Heart left ventricle (tissue), 16 donors: Measurements from ENCODE around the gene RABGGTA. TPM values are rescaled to one million over a fixed set of nuclear protein-coding genes. Genes with fewer than 3 reads are reported as not detected.
A peak's percentile ranks its signal among the peaks of the same experiment; 100 is the strongest.

Experiments used
- ATAC-seq, 4 donors: fragments of 200-7000 bp; cut with Tn5 transposase; one replicate each; pipeline ENCODE4 v1.9.1; 2020 to 2022; ENCODE audit warnings: moderate library complexity in 4 of 4, mild to moderate bottlenecking in 3 of 4, moderate number of reproducible peaks in 1 of 4
- DNase-seq, 5 donors: peaks; one replicate each; pipeline ENCODE4 v3.0.0-alpha.2; 2020
- H3K27ac ChIP-seq, 12 donors: fragments of 200-600 bp; sonication (generic) in 4 of 12; one replicate each; pipeline versions ENCODE4 v1.5.0 to v1.8.0; 2016 to 2022; ENCODE audit warnings: mild to moderate bottlenecking in 2 of 12
- H3K27me3 ChIP-seq, 9 donors: fragments of 200-600 bp; sonication (generic) in 2 of 9; one replicate each; pipeline versions ENCODE4 v1.5.1 to v1.8.0; 2016 to 2022; ENCODE audit warnings: mild to moderate bottlenecking in 3 of 9
- H3K36me3 ChIP-seq, 9 donors: fragments of 200-600 bp; sonication (generic) in 2 of 9; one replicate each; pipeline versions ENCODE4 v1.5.0 to v1.8.0; 2018 to 2022; ENCODE audit warnings: mild to moderate bottlenecking in 2 of 9
- H3K4me1 ChIP-seq, 12 donors: fragments of 200-600 bp; sonication (generic) in 4 of 12; one replicate each; pipeline versions ENCODE4 v1.5.0 to v1.8.0; 2016 to 2022; ENCODE audit warnings: mild to moderate bottlenecking in 3 of 12
- H3K4me3 ChIP-seq, 12 donors: fragments of 200-600 bp; sonication (generic) in 4 of 12; one replicate each; pipeline versions ENCODE4 v1.5.0 to v1.8.0; 2017 to 2022; ENCODE audit warnings: mild to moderate bottlenecking in 9 of 12, moderate library complexity in 4 of 12
- H3K9me3 ChIP-seq, 12 donors: fragments of 200-600 bp; sonication (generic) in 4 of 12; one replicate each; pipeline versions ENCODE4 v1.5.0 to v1.8.0; 2016 to 2022; ENCODE audit warnings: mild to moderate bottlenecking in 1 of 12
- CTCF ChIP-seq, 12 donors: fragments of 200-600 bp; sonication (generic) in 4 of 12; IDR thresholded peaks; one replicate each; pipeline versions ENCODE4 v1.5.0 to v1.8.0; 2018 to 2022; ENCODE audit warnings: antibody characterized with exemption in 12 of 12, mild to moderate bottlenecking in 5 of 12
- POLR2A ChIP-seq, 2 donors: fragments of 450-650 bp; IDR thresholded peaks; one replicate each; pipeline ENCODE4 v1.6.1; 2017; ENCODE audit warnings: antibody characterized with exemption in 2 of 2, mild to moderate bottlenecking in 2 of 2, moderate library complexity in 2 of 2
- WGBS, 4 donors: extraction: QIAGEN DNeasy Blood & Tissue Kit in 2 of 4; methylation state at CpG; one replicate each; pipeline versions ENCODE4 v1.1.5 to v1.1.7; 2013 to 2018; 5-methylcytosine and 5-hydroxymethylcytosine counted together
- intact Hi-C, 10 donors: fragments of 100-400 bp; cut with DNase I; formaldehyde crosslinking; loops; one replicate each; pipeline versions ENCODE4 v1.11.1 to v1.14.2; 2022
- polyA plus RNA-seq, 2 donors: library from polyadenylated mRNA; stranded (reverse); fragments of 200-250 nt; gene quantifications; one replicate each; pipeline ENCODE4 v1.2.3, GENCODE V29; 2013
- total RNA-seq, 9 donors: library from RNA; depleted of rRNA in 2 of 9; stranded (reverse); fragments of >200 nt in 2 of 9; fragmentation: NEBNext Ultra II Directional in 3 of 9; extraction: Animal tissue kit (Norgen Biotek cat#: 25700) in 3 of 9; gene quantifications; one replicate each; pipeline versions ENCODE4 v1.1.0 to v1.2.4, GENCODE V29; 2016 to 2023
- donor health status: ischemic (EF 13 %, LVEDD 7.1; RV severe dilation, severe dysfunction).
- donor health status: healthy with polysubstance abuse.
- donor health status: DM: no; HTN: yes; CAD: no.
- donor health status: DM: no; HTN: no; CAD: no.
- donor health status: ischemic (EF 25% LVEDD 6.9; RV normal size, moderate dysfunction).
- donor health status: ischemic (EF 25% LVEDD 5.7; RV mildly dilated, moderate dysfunction).
- donor health status: healthy.
- donor health status: DM: yes; HTN: yes; CAD: no.
- donor health status: ischemic (EF 35%, LVEDD 5.7; RV mildly dilated, moderate dysfunction).
- donor health status: nonischemic (EF 11% LVEDD 7.7; RV severe dilation, severe dysfunction).
- donor health status: DM: yes; HTN: yes; CAD: no.
- donor health status: PGD.
- donor health status: ischemic (EF 29% LVEDD 5.4; RV normal size, mild dysfunction).
- donor health status: nonischemic (EF 23%, LVEDD 6.1; RV moderate dilation, normal function).

The RABGGTA gene
- total and polyA plus RNA-seq, 11 donors = 18.8 to 33.1 (median 26.7) TPM

- Histone ChIP-seq H3K4me1 (peaks cover 18 to 71% (median 52%) of the 10 kb centered on the region in 12 donors), H3K27ac (peak overlapping the region in 1 of 12 donors; percentile 6), H3K27me3 (no peaks in the 10 kb centered on the region), H3K4me3 (no peak overlapping the region), H3K36me3 (peaks cover 0 to 73% (median 70%) of the 10 kb centered on the region in 9 donors), H3K9me3 (no peaks in the 10 kb centered on the region)
- ATAC-seq (no peak), DNase-seq (no peak)
- intact Hi-C loops = no loop called here
- TF ChIP-seq CTCF (IDR thresholded peaks at IDR 0.05) = no peak
- no peak for TF ChIP-seq POLR2A (IDR thresholded peaks at IDR 0.05)
- 88 to 95% (median 92%) methylated on average over 5 of the region's 5 CpGs for WGBS, 4 donors
Measured at GRCh38 chr14:24235804-24236688, 35.4 kb downstream of the RABGGTA start.

GRCh38 chr14:24234095-24235005 lies 37.0 kb downstream of the RABGGTA start:
- H3K27me3 ChIP-seq = no peaks in the 10 kb centered on the region
- ATAC-seq (no peak), DNase-seq (no peak)
- intact Hi-C loops = loop anchor here in 2 of 10 donors (5.0 kb wide), 2 partner anchors 92 to 203 kb away; partner anchors contain the start of gene EMC9 (in 1 of the 2)
- peak overlapping the region in 4 of 12 donors; percentile 70 to 99 (median 86) for H3K4me3 ChIP-seq
- no peaks in the 10 kb centered on the region for H3K9me3 ChIP-seq
- no peak for TF ChIP-seq CTCF (IDR thresholded peaks at IDR 0.05)
- no peak for TF ChIP-seq POLR2A (IDR thresholded peaks at IDR 0.05)
- 86 to 93% (median 91%) methylated on average over 3 of the region's 3 CpGs for WGBS, 4 donors
- H3K36me3 ChIP-seq = peaks cover 0 to 56% (median 53%) of the 10 kb centered on the region in 9 donors
- peak overlapping the region in 2 of 12 donors; percentile 95 to 98 for H3K27ac ChIP-seq
- peaks cover 4 to 61% (median 39%) of the 10 kb centered on the region in 12 donors for H3K4me1 ChIP-seq

- Histone ChIP-seq H3K4me1 (peaks cover 0 to 55% (median 35%) of the 10 kb centered on the region in 12 donors), H3K4me3 (peak overlapping the region; percentile 55 to 99 (median 88)), H3K9me3 (no peaks in the 10 kb centered on the region), H3K36me3 (peaks cover 0 to 51% (median 44%) of the 10 kb centered on the region in 9 donors), H3K27ac (peak overlapping the region in 9 of 12 donors; percentile 85 to 98 (median 93)), H3K27me3 (no peaks in the 10 kb centered on the region)
- no peak for TF ChIP-seq CTCF (IDR thresholded peaks at IDR 0.05)
- intact Hi-C loops = loop anchor here in 3 of 10 donors (2.0 to 5.0 kb wide), 3 partner anchors 39 to 204 kb away; partner anchors contain the start of genes EMC9 (in 1 of the 3) and TM9SF1 (in 1 of the 3)
- DNase-seq (no peak), ATAC-seq (no peak)
- 67 to 81% (median 68%) methylated on average over 2 of the region's 2 CpGs for WGBS, 4 donors
Measured at GRCh38 chr14:24233538-24233866, 37.9 kb downstream of the RABGGTA start.
